ENCODE data around the gene TUBA4A.
"Not testable (repeated sequence)": the region's sequence is repeated elsewhere in the genome, so short reads cannot be mapped to it uniquely, and the experiment has no call there.

TUBA4A gene

GRCh38 chr2:219205165-219205538 lies 48.6 kb downstream of the TUBA4A start (continued):
- no peak for TF ChIP-seq BCL6B (tag by site-specific recombination; IDR thresholded peaks at IDR 0.05)
- no peak for TF ChIP-seq ZSCAN18 (tag by site-specific recombination; IDR thresholded peaks at IDR 0.05)
- TF ChIP-seq TRIM28 (IDR thresholded peaks at IDR 0.05; ENCODE audit: borderline replicate concordance, low read length): no peak
- no peak for TF ChIP-seq ZBTB17 (tag by site-specific recombination; IDR thresholded peaks at IDR 0.05)
- no peak for TF ChIP-seq ZNF274 (IDR thresholded peaks at IDR 0.05; ENCODE audit: low read length)
- TF ChIP-seq ZNF274 (tag by site-specific recombination; IDR thresholded peaks at IDR 0.05; ENCODE audit: borderline replicate concordance): no peak
- no peak for TF ChIP-seq PBX3 (CRISPR knock-in tag; IDR thresholded peaks at IDR 0.05)
- TF ChIP-seq ZNF19 (tag by site-specific recombination; IDR thresholded peaks at IDR 0.05; ENCODE audit: low read depth): no peak

- H3K4me1 ChIP-seq (ENCODE audit: control insufficient read depth, insufficient read depth, low read length): peaks cover 8% of the 10 kb centered on the region
- H3K36me3 ChIP-seq (ENCODE audit: control insufficient read depth in 2 of 2, insufficient read depth in 1 of 2, low read length in 2 of 2): peaks cover 0 to 23% of the 10 kb centered on the region in 2 experiments; a peak in 1 of 3 replicates
- no peaks in the 10 kb centered on the region for H3K9me3 ChIP-seq (ENCODE audit: control insufficient read depth, insufficient read depth, low read depth, low read length)
- ChIA-PET CTCF (no interaction called here), POLR2A (no interaction called here)
- no peak overlapping the region for H3K27ac ChIP-seq (ENCODE audit: extremely low read depth, low read depth, low read length)
- 0 out of 2 replicates have a peak, but pooled peaks have one; percentile 51 for TF ChIP-seq ZNF776 (tag by site-specific recombination; IDR thresholded peaks at IDR 0.05; ENCODE audit: borderline replicate concordance)
- TF ChIP-seq, protein P1, sequence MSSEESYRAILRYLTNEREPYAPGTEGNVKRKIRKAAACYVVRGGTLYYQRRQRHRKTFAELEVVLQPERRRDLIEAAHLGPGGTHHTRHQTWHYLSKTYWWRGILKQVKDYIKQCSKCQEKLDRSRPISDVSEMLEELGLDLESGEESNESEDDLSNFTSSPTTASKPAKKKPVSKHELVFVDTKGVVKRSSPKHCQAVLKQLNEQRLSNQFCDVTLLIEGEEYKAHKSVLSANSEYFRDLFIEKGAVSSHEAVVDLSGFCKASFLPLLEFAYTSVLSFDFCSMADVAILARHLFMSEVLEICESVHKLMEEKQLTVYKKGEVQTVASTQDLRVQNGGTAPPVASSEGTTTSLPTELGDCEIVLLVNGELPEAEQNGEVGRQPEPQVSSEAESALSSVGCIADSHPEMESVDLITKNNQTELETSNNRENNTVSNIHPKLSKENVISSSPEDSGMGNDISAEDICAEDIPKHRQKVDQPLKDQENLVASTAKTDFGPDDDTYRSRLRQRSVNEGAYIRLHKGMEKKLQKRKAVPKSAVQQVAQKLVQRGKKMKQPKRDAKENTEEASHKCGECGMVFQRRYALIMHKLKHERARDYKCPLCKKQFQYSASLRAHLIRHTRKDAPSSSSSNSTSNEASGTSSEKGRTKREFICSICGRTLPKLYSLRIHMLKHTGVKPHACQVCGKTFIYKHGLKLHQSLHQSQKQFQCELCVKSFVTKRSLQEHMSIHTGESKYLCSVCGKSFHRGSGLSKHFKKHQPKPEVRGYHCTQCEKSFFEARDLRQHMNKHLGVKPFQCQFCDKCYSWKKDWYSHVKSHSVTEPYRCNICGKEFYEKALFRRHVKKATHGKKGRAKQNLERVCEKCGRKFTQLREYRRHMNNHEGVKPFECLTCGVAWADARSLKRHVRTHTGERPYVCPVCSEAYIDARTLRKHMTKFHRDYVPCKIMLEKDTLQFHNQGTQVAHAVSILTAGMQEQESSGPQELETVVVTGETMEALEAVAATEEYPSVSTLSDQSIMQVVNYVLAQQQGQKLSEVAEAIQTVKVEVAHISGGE (tag by site-specific recombination; conservative IDR thresholded peaks at IDR 0.05; ENCODE audit: low read depth): no peak
- TF ChIP-seq ZNF544 (tag by site-specific recombination; IDR thresholded peaks at IDR 0.05): no peak
- peak; percentile 17 for TF ChIP-seq SETDB1 (IDR thresholded peaks at IDR 0.05; ENCODE audit: insufficient read length, low read length)
- no peak overlapping the region for H3K4me3 ChIP-seq (ENCODE audit: low read depth, low read length)
Measured at GRCh38 chr2:219204425-219205164, 49.1 kb downstream of the TUBA4A start.

GRCh38 chr2:219201331-219201730 lies 52.4 kb downstream of the TUBA4A start:
- POLR2A ChIA-PET; H3K27ac ChIP-seq (ENCODE audit: extremely low read depth, low read depth, low read length); H3K4me3 ChIP-seq (ENCODE audit: low read depth, low read length); H3K4me1 ChIP-seq (ENCODE audit: control insufficient read depth, insufficient read depth, low read length); H3K36me3 ChIP-seq (ENCODE audit: control insufficient read depth in 2 of 2, insufficient read depth in 1 of 2, low read length in 2 of 2); CTCF ChIA-PET; H3K9me3 ChIP-seq (ENCODE audit: control insufficient read depth, insufficient read depth, low read depth, low read length): not testable (repeated sequence)
